ENCODE results near the gene TSPAN3. TPM values are rescaled to one million over a fixed set of nuclear protein-coding genes. Genes with fewer than 3 reads are reported as not detected.
A peak's percentile ranks its signal among the peaks of the same experiment; 100 is the strongest.

Gene TSPAN3
- total and polyA plus RNA-seq, 12 donors, result 52.2 to 159 (median 98.7) TPM

DNA sequence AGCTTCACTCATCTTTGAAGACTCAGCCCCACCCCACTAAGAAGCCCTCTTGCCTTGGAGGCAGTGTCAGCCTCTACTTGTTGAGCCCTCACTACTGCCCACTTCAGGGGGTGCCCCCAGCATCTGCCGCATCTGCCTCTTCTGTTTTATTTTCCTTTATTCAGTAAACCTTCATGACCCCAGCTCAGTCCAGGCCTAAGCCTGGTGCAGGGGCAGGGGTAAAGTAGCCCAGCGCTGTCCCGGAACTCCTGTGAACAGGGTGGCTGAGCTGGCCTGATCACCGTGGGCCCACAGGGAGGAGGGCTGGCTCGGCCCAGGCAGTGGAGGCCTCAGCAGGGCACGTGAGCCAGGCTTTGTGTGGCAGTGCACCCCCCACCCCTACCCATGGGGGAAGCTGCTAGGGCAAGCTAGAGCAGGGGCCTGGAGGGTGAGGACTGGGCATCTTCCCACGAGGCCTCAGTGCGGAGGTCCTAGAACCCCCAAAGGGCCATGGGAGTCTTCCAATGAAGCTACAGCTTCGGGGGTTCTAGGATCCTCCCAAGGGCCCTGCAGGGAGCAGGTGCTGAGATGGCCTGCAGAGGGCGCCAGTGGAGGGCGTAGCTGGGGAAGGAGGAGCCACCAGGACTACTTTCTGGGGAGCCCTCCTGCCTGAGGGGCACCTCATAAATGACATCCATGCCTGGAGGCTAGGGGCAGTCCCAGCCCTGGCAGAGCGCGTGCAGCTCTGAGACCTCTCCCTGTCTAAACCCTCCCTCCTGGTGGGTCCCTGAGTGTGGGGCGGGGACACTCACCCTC is 36.0 kb downstream of the TSPAN3 start:
- peaks cover 0 to 22% (median 0%) of the 10 kb centered on the region in 11 donors for H3K9me3 ChIP-seq
- H3K27ac ChIP-seq, result no peak overlapping the region
- ATAC-seq (peak in 5 of 8 donors; percentile 7 to 45 (median 34)), DNase-seq (peak in 1 of 2 donors; percentile 42)
- TF ChIP-seq, protein P1, sequence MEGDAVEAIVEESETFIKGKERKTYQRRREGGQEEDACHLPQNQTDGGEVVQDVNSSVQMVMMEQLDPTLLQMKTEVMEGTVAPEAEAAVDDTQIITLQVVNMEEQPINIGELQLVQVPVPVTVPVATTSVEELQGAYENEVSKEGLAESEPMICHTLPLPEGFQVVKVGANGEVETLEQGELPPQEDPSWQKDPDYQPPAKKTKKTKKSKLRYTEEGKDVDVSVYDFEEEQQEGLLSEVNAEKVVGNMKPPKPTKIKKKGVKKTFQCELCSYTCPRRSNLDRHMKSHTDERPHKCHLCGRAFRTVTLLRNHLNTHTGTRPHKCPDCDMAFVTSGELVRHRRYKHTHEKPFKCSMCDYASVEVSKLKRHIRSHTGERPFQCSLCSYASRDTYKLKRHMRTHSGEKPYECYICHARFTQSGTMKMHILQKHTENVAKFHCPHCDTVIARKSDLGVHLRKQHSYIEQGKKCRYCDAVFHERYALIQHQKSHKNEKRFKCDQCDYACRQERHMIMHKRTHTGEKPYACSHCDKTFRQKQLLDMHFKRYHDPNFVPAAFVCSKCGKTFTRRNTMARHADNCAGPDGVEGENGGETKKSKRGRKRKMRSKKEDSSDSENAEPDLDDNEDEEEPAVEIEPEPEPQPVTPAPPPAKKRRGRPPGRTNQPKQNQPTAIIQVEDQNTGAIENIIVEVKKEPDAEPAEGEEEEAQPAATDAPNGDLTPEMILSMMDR (IDR thresholded peaks at IDR 0.05), result peak in 8 of 9 donors; percentile 39 to 69 (median 68)
- intact Hi-C loops (cut with DNase I), result loop anchor here in 1 of 10 donors (10.0 kb wide), 1 partner anchor 510 kb away; no protein-coding TSS in a partner anchor
- H3K27me3 ChIP-seq, result peaks cover 0 to 5% (median 0%) of the 10 kb centered on the region in 7 donors
- H3K36me3 ChIP-seq, result peaks cover 0 to 75% (median 0%) of the 10 kb centered on the region in 9 donors
- peaks cover 0 to 22% (median 0%) of the 10 kb centered on the region in 9 donors for H3K4me1 ChIP-seq
- 56 to 62% methylated on average over 14 of the region's 14 CpGs for WGBS, 2 donors
- no peak overlapping the region for H3K4me3 ChIP-seq

DNA sequence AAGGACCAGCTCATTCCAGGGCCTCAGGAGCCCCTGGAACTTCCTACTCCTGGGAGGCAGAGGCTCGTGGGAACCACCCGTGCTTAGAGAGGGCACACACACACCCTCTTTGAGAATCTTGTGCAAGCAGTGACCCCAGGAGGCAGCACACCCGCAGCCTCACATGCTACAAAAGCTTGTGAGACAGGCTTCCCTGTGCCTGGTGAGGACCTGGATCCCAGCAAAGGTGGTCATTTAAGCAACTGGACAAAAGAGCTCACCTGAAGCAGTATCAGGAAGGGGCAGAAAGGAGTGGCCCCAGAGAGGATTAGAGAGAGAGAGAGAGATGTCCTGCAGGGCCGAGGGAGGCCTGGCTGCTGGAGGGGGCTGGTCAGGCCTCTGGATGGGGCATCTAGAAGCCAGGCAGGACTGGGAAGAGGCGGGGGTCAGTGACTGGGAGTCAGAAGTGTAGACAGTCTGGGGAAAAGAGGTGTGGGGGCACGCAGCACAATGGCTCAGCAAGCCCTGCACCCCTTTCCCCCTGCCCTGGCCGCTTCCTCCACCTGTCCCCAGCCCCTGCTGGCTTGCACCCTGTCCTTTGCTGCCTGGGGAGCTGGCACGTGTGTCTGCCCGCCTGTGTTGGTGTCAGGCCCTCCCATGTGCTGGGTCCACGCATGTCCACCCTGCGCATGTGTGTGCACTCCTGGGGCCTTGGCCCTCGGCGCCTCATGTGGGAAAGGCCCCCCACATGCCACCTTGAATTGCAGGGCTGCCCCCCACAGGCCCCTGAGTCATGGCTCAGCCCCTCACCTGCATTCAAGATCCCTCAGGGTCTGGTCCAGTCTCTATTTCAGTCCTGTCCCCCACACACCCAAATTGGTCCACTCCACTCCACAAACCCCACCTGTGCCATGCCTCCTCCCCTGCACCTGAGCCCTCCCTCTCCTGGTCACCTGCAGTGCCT is 36.9 kb downstream of the TSPAN3 start:
- H3K27me3 ChIP-seq, result peaks cover 0 to 8% (median 0%) of the 10 kb centered on the region in 7 donors
- H3K4me1 ChIP-seq, result peaks cover 0 to 13% (median 0%) of the 10 kb centered on the region in 9 donors
- DNase-seq, result peak in 1 of 2 donors; percentile 11
- ATAC-seq, result no peak
- intact Hi-C loops (cut with DNase I), result loop anchor here in 1 of 10 donors (10.0 kb wide), 1 partner anchor 511 kb away; no protein-coding TSS in a partner anchor
- WGBS, 2 donors, result 77 to 82% methylated on average over 12 to 13 of the region's 13 CpGs
- H3K36me3 ChIP-seq, result peaks cover 0 to 84% (median 0%) of the 10 kb centered on the region in 9 donors
- no peak overlapping the region for H3K4me3 ChIP-seq
- TF ChIP-seq, protein P1 (IDR thresholded peaks at IDR 0.05), result no peak
- no peak overlapping the region for H3K27ac ChIP-seq
- peaks cover 0 to 14% (median 0%) of the 10 kb centered on the region in 11 donors for H3K9me3 ChIP-seq

DNA sequence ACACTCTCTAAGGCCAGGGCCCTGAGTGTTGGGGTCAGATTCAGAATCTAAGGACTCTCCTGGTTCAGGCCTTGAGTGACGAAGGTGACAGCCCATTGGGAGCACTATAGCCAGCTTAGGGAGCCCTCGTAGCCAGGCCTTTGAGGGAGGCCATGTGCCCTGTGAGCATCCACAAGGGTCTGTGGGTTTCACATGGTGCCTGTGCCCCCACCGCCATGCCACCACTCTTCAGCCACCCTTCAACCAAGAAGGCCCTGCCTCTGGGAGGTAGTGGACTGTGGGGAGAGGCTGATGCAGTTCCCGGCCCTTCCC is 37.5 kb downstream of the TSPAN3 start:
- DNase-seq (no peak), ATAC-seq (no peak)
- H3K4me1 ChIP-seq, result peaks cover 0 to 12% (median 3%) of the 10 kb centered on the region in 9 donors
- peaks cover 0 to 9% (median 0%) of the 10 kb centered on the region in 7 donors for H3K27me3 ChIP-seq
- TF ChIP-seq, protein P1 (IDR thresholded peaks at IDR 0.05), result no peak
- no peak overlapping the region for H3K4me3 ChIP-seq
- H3K36me3 ChIP-seq, result peaks cover 0 to 90% (median 0%) of the 10 kb centered on the region in 9 donors
- intact Hi-C loops (cut with DNase I), result loop anchor here in 1 of 10 donors (10.0 kb wide), 1 partner anchor 511 kb away; no protein-coding TSS in a partner anchor
- peaks cover 0 to 8% (median 0%) of the 10 kb centered on the region in 11 donors for H3K9me3 ChIP-seq
- WGBS, 2 donors, result 92 to 96% methylated on average over 4 of the region's 4 CpGs
- H3K27ac ChIP-seq, result no peak overlapping the region

Data from heart right ventricle (tissue), 16 donors.